Liver (tissue), 9 donors: ENCODE results near the gene MAN1A2. TPM values are rescaled to one million over a fixed set of nuclear protein-coding genes. Genes with fewer than 3 reads are reported as not detected.

ENCODE experiments used
- DNase-seq: peaks from one replicate; pipeline ENCODE4 v3.0.0-alpha.2; 2017; ENCODE audit warnings: low spot score
- H3K27ac ChIP-seq, 2 donors: one replicate each; pipeline ENCODE4 v1.7.0; 2013; ENCODE audit warnings: inconsistent platforms in 2 of 2, low read length in 2 of 2, control low read depth in 1 of 2, low read depth in 1 of 2, mild to moderate bottlenecking in 1 of 2
- H3K27me3 ChIP-seq, 4 donors: one replicate each; pipeline versions ENCODE4 v1.6.1 to v1.7.0; 2013; ENCODE audit warnings: low read length in 3 of 4, inconsistent platforms in 1 of 4, mild to moderate bottlenecking in 1 of 4, moderate library complexity in 1 of 4; ENCODE audit not compliant: control insufficient read depth in 4 of 4, insufficient read depth in 4 of 4
- H3K36me3 ChIP-seq, 4 donors: one replicate each; pipeline versions ENCODE4 v1.6.1 to v1.7.0; 2013; ENCODE audit warnings: low read length in 3 of 4, mild to moderate bottlenecking in 3 of 4, low read depth in 1 of 4, moderate library complexity in 1 of 4; ENCODE audit not compliant: control insufficient read depth in 4 of 4, insufficient read depth in 3 of 4
- H3K4me1 ChIP-seq, 4 donors: one replicate each; pipeline versions ENCODE4 v1.6.1 to v1.7.0; 2013; ENCODE audit warnings: low read length in 3 of 4, mild to moderate bottlenecking in 3 of 4, moderate library complexity in 1 of 4; ENCODE audit not compliant: control insufficient read depth in 4 of 4, insufficient read depth in 4 of 4
- H3K4me3 ChIP-seq, 3 donors: one replicate each; pipeline versions ENCODE4 v1.6.1 to v1.7.0; 2013; ENCODE audit warnings: low read length in 3 of 3, control low read depth in 1 of 3, low read depth in 1 of 3, mild to moderate bottlenecking in 1 of 3
- H3K9ac ChIP-seq, 2 donors: one replicate each; pipeline ENCODE4 v1.7.0; 2013; ENCODE audit warnings: low read length in 2 of 2, mild to moderate bottlenecking in 2 of 2, moderate library complexity in 2 of 2, control low read depth in 1 of 2, low read depth in 1 of 2
- H3K9me3 ChIP-seq, 4 donors: one replicate each; pipeline versions ENCODE4 v1.6.1 to v1.7.0; 2013; ENCODE audit warnings: low read length in 3 of 4; ENCODE audit not compliant: control insufficient read depth in 4 of 4
- ATF3 ChIP-seq: IDR thresholded peaks from 2 replicates; pipeline ENCODE4 v1.6.1; 2016; ENCODE audit warnings: antibody characterized with exemption
- CTCF ChIP-seq: fragments of 150-350 bp; IDR thresholded peaks from 2 replicates; pipeline ENCODE4 v1.5.1; 2017; ENCODE audit warnings: improper control_type of control experiment, low read depth, low read length; ENCODE audit not compliant: missing input control
- EGR1 ChIP-seq, 2 donors: IDR thresholded peaks; 2 replicates each; pipeline ENCODE4 v1.6.1; 2016 to 2018; ENCODE audit warnings: antibody characterized with exemption in 2 of 2, low read depth in 2 of 2
- FOXA1 ChIP-seq: IDR thresholded peaks from 2 replicates; pipeline ENCODE4 v1.6.1; 2016; ENCODE audit warnings: antibody characterized with exemption
- FOXA2 ChIP-seq: IDR thresholded peaks from 2 replicates; pipeline ENCODE4 v1.6.1; 2016; ENCODE audit warnings: antibody characterized with exemption
- GABPA ChIP-seq, 2 donors: IDR thresholded peaks in 1 of 2; conservative IDR thresholded peaks in 1 of 2; 2 replicates each; pipeline ENCODE4 v1.6.1; 2016; ENCODE audit warnings: antibody characterized with exemption in 2 of 2, mild to moderate bottlenecking in 1 of 2, moderate library complexity in 1 of 2
- HNF4A ChIP-seq, 2 donors: conservative IDR thresholded peaks; 2 replicates each; pipeline ENCODE4 v1.6.1; 2016; ENCODE audit warnings: antibody characterized with exemption in 2 of 2, mild to moderate bottlenecking in 2 of 2
- HNF4G ChIP-seq: IDR thresholded peaks from 2 replicates; pipeline ENCODE4 v1.6.1; 2016; ENCODE audit warnings: antibody characterized with exemption
- JUND ChIP-seq, 2 donors: IDR thresholded peaks; 2 replicates each; pipeline ENCODE4 v1.6.1; 2016; ENCODE audit warnings: antibody characterized with exemption in 2 of 2
- MAX ChIP-seq: IDR thresholded peaks from 2 replicates; pipeline ENCODE4 v1.6.1; 2016; ENCODE audit warnings: antibody characterized with exemption
- NR2F2 ChIP-seq: IDR thresholded peaks from 2 replicates; pipeline ENCODE4 v1.6.1; 2016; ENCODE audit warnings: antibody characterized with exemption
- RAD21 ChIP-seq, 2 donors: IDR thresholded peaks; 2 replicates each; pipeline ENCODE4 v1.6.1; 2016; ENCODE audit warnings: antibody characterized with exemption in 2 of 2, mild to moderate bottlenecking in 2 of 2
- REST ChIP-seq: IDR thresholded peaks from 2 replicates; pipeline ENCODE4 v1.6.1; 2016; ENCODE audit warnings: antibody characterized with exemption, mild to moderate bottlenecking
- RXRA ChIP-seq, 2 donors: IDR thresholded peaks; 2 replicates each; pipeline ENCODE4 v1.6.1; 2017 to 2018; ENCODE audit warnings: antibody characterized with exemption in 2 of 2, mild to moderate bottlenecking in 1 of 2
- SP1 ChIP-seq: IDR thresholded peaks from 2 replicates; pipeline ENCODE4 v1.6.1; 2018; ENCODE audit warnings: antibody characterized with exemption, mild to moderate bottlenecking
- TAF1 ChIP-seq: conservative IDR thresholded peaks from 2 replicates; pipeline ENCODE4 v1.6.1; 2016; ENCODE audit warnings: antibody characterized with exemption, mild to moderate bottlenecking
- YY1 ChIP-seq: IDR thresholded peaks from 2 replicates; pipeline ENCODE4 v1.6.1; 2016; ENCODE audit warnings: antibody characterized with exemption, mild to moderate bottlenecking
- ZBTB33 ChIP-seq: IDR thresholded peaks from 2 replicates; pipeline ENCODE4 v1.6.1; 2016; ENCODE audit warnings: antibody characterized with exemption
- WGBS: extraction: QIAGEN DNeasy Blood & Tissue Kit; methylation state at CpG from one replicate; pipeline ENCODE4 v1.1.7; 2013; 5-methylcytosine and 5-hydroxymethylcytosine counted together
- polyA plus RNA-seq, 2 donors: library from polyadenylated mRNA; stranded (reverse) in 1 of 2; unstranded in 1 of 2; fragments of 200-250 nt in 1 of 2; fragments of >200 nt in 1 of 2; fragmentation: Nextera tagmentation in 1 of 2; extraction: Ambion mirVana in 1 of 2; gene quantifications; one replicate each; pipeline versions ENCODE4 v1.2.1 to v1.2.3, GENCODE V29; 2013 to 2015
- total RNA-seq, 2 donors: library from RNA; depleted of rRNA; stranded (reverse); fragments of >200 nt; gene quantifications; one replicate each; pipeline ENCODE4 v1.2.3, GENCODE V29; 2014
- donor health status: healthy.
- donor health status: healthy.
- donor health status: healthy.
- donor health status: healthy.
- donor health status: healthy.

MAN1A2 gene
- total RNA-seq (10 to 100 TPM; 27.0 to 58.7 TPM), polyA plus RNA-seq (10 to 100 TPM; 10.9 to 23.1 TPM)

- no peaks in the 10 kb centered on the region for H3K9me3 ChIP-seq
- DNase-seq = peak; percentile 85
- peak within 1 kb of the TSS; percentile 91 to 95 for H3K27ac ChIP-seq
- peak within 1 kb of the TSS; percentile 92 to 97 (median 97) for H3K4me3 ChIP-seq
- TF ChIP-seq SP1 = peak; percentile 61
- TF ChIP-seq GABPA (IDR thresholded peaks at IDR 0.05 in 1 of 2, conservative IDR thresholded peaks at IDR 0.05 in 1 of 2) = peak in 1 of 2 donors; percentile 75
- no peak for TF ChIP-seq FOXA1
- TF ChIP-seq CTCF = no peak
- no peak for TF ChIP-seq HNF4G
- no peak for TF ChIP-seq ATF3
- TF ChIP-seq JUND (IDR thresholded peaks at IDR 0.05) = no peak
- TF ChIP-seq TAF1 = peak; percentile 82
- peak; percentile 91 to 95 for TF ChIP-seq EGR1 (IDR thresholded peaks at IDR 0.05; ENCODE audit: low read depth in 2 of 2)
- no peak for TF ChIP-seq MAX
- TF ChIP-seq RXRA (IDR thresholded peaks at IDR 0.05) = peak; percentile 39 to 45
- no peak for TF ChIP-seq ZBTB33
- TF ChIP-seq HNF4A (conservative IDR thresholded peaks at IDR 0.05) = no peak
- TF ChIP-seq YY1 = peak; percentile 73
- TF ChIP-seq NR2F2 = no peak
- peak in 1 of 2 donors; percentile 45 for TF ChIP-seq RAD21 (IDR thresholded peaks at IDR 0.05)
- no peak for TF ChIP-seq FOXA2
- TF ChIP-seq REST = peak; percentile 92
- no peaks in the 10 kb centered on the region for H3K36me3 ChIP-seq
- peaks cover 5 to 37% (median 31%) of the 10 kb centered on the region in 4 donors for H3K4me1 ChIP-seq
- H3K9ac ChIP-seq = peak within 1 kb of the TSS; percentile 95
- no peaks in the 10 kb centered on the region for H3K27me3 ChIP-seq
- WGBS = under 1% methylated on average over 91 of the region's 93 CpGs
Observed at GRCh38 chr1:117367046-117368025, at the start of gene MAN1A2. Gene MAN1A2 (plus strand): TSS chr1:117367449. CDS start chr1:117368184, 735 bp downstream.
